Esophagus squamous epithelium (tissue), 4 donors: Measurements from ENCODE around the gene PCDHA4.
"Not testable (repeated sequence)": the region's sequence is repeated elsewhere in the genome, so short reads cannot be mapped to it uniquely, and the experiment has no call there.

Experiments used
- CTCF ChIP-seq, 6 experiments: fragments of 450-650 bp in 4 of 6; fragments of 200-600 bp in 2 of 6; sonication (generic) in 2 of 6; IDR thresholded peaks; one replicate each; pipeline ENCODE4 v1.5.1; 2016 to 2019; ENCODE audit warnings: antibody characterized with exemption in 6 of 6, mild to moderate bottlenecking in 4 of 6, moderate library complexity in 4 of 6
- POLR2A ChIP-seq, 4 donors: fragments of 450-650 bp; IDR thresholded peaks; one replicate each; pipeline ENCODE4 v1.6.1; 2017; ENCODE audit warnings: antibody characterized with exemption in 4 of 4, mild to moderate bottlenecking in 4 of 4, moderate library complexity in 3 of 4

GRCh38 chr5:140787849-140788504 lies 18.9 kb upstream of the PCDHA4 start:
- TF ChIP-seq CTCF, POLR2A (IDR thresholded peaks at IDR 0.05): not testable (repeated sequence)
